H1 (cell line): ENCODE results near the gene LHFPL6. TPM values are rescaled to one million over a fixed set of nuclear protein-coding genes. Genes with fewer than 3 reads are reported as not detected.

ENCODE experiments used
- ATF3 ChIP-seq: IDR thresholded peaks from 2 replicates; pipeline ENCODE4 v1.6.1; 2011; ENCODE audit warnings: low read depth, mild to moderate bottlenecking, low read length; ENCODE audit not compliant: insufficient read depth
- CHD1 ChIP-seq: IDR thresholded peaks from 2 replicates; pipeline ENCODE4 v1.6.1; 2012; ENCODE audit warnings: low read depth, low read length, improper control_type of control experiment
- CREB1 ChIP-seq: IDR thresholded peaks from 2 replicates; pipeline ENCODE4 v1.6.1; 2012; ENCODE audit warnings: inconsistent platforms
- HDAC6 ChIP-seq: IDR thresholded peaks from one replicate; pipeline ENCODE4 v1.7.1; 2012; ENCODE audit warnings: low read depth, mild to moderate bottlenecking, inconsistent platforms, low read length, moderate library complexity
- MAFK ChIP-seq: IDR thresholded peaks from 2 replicates; pipeline ENCODE4 v1.6.1; 2012; ENCODE audit warnings: low read depth, mild to moderate bottlenecking, improper control_type of control experiment, low read length
- NANOG ChIP-seq: IDR thresholded peaks from 2 replicates; pipeline ENCODE4 v1.6.1; 2011; ENCODE audit warnings: low read length, low read depth, mild to moderate bottlenecking, inconsistent platforms; ENCODE audit not compliant: insufficient read depth, poor library complexity, severe bottlenecking
- SIRT6 ChIP-seq: IDR thresholded peaks from one replicate; pipeline ENCODE4 v1.7.1; 2012; ENCODE audit warnings: low read length, inconsistent platforms
- TEAD4 ChIP-seq: IDR thresholded peaks from 2 replicates; pipeline ENCODE4 v1.6.1; 2012; ENCODE audit warnings: low read depth, low read length, inconsistent platforms, mixed read lengths
- polyA plus RNA-seq, 7 experiments: library from polyadenylated mRNA; depleted of rRNA in 3 of 7; stranded (reverse) in 5 of 7; unstranded in 2 of 7; fragments of >200 nt in 5 of 7; fragments of 200-250 nt in 2 of 7; gene quantifications; 1 replicate in 5 of 7; 2 replicates in 1 of 7; 4 replicates in 1 of 7; pipeline versions ENCODE4 v1.2.1 to v1.2.3, GENCODE V29; 2011 to 2013; ENCODE audit warnings: missing spikeins in 2 of 7, mixed read lengths in 2 of 7
- total RNA-seq: library from RNA; stranded (reverse); fragmentation: NEBNext Ultra II Directional; extraction: Animal tissue kit (Norgen Biotek cat#: 25700); gene quantifications from 2 replicates; pipeline ENCODE4 v1.2.1, GENCODE V29; 2021
- TF ChIP-seq, protein P1 (sequence below): fragments of 300-600 bp; sonication (generic); IDR thresholded peaks from 2 replicates; pipeline ENCODE4 v1.7.1; 2012; ENCODE audit warnings: low read length, moderate library complexity, mild to moderate bottlenecking, inconsistent platforms; ENCODE audit not compliant: insufficient replicate concordance

Gene LHFPL6
- total and polyA plus RNA-seq, 2 of the 8 experiments (the other 6 are each of a cell fraction or from before 2014, with no cell fraction given): 7.6 to 17.0 TPM

- TF ChIP-seq, protein P1, sequence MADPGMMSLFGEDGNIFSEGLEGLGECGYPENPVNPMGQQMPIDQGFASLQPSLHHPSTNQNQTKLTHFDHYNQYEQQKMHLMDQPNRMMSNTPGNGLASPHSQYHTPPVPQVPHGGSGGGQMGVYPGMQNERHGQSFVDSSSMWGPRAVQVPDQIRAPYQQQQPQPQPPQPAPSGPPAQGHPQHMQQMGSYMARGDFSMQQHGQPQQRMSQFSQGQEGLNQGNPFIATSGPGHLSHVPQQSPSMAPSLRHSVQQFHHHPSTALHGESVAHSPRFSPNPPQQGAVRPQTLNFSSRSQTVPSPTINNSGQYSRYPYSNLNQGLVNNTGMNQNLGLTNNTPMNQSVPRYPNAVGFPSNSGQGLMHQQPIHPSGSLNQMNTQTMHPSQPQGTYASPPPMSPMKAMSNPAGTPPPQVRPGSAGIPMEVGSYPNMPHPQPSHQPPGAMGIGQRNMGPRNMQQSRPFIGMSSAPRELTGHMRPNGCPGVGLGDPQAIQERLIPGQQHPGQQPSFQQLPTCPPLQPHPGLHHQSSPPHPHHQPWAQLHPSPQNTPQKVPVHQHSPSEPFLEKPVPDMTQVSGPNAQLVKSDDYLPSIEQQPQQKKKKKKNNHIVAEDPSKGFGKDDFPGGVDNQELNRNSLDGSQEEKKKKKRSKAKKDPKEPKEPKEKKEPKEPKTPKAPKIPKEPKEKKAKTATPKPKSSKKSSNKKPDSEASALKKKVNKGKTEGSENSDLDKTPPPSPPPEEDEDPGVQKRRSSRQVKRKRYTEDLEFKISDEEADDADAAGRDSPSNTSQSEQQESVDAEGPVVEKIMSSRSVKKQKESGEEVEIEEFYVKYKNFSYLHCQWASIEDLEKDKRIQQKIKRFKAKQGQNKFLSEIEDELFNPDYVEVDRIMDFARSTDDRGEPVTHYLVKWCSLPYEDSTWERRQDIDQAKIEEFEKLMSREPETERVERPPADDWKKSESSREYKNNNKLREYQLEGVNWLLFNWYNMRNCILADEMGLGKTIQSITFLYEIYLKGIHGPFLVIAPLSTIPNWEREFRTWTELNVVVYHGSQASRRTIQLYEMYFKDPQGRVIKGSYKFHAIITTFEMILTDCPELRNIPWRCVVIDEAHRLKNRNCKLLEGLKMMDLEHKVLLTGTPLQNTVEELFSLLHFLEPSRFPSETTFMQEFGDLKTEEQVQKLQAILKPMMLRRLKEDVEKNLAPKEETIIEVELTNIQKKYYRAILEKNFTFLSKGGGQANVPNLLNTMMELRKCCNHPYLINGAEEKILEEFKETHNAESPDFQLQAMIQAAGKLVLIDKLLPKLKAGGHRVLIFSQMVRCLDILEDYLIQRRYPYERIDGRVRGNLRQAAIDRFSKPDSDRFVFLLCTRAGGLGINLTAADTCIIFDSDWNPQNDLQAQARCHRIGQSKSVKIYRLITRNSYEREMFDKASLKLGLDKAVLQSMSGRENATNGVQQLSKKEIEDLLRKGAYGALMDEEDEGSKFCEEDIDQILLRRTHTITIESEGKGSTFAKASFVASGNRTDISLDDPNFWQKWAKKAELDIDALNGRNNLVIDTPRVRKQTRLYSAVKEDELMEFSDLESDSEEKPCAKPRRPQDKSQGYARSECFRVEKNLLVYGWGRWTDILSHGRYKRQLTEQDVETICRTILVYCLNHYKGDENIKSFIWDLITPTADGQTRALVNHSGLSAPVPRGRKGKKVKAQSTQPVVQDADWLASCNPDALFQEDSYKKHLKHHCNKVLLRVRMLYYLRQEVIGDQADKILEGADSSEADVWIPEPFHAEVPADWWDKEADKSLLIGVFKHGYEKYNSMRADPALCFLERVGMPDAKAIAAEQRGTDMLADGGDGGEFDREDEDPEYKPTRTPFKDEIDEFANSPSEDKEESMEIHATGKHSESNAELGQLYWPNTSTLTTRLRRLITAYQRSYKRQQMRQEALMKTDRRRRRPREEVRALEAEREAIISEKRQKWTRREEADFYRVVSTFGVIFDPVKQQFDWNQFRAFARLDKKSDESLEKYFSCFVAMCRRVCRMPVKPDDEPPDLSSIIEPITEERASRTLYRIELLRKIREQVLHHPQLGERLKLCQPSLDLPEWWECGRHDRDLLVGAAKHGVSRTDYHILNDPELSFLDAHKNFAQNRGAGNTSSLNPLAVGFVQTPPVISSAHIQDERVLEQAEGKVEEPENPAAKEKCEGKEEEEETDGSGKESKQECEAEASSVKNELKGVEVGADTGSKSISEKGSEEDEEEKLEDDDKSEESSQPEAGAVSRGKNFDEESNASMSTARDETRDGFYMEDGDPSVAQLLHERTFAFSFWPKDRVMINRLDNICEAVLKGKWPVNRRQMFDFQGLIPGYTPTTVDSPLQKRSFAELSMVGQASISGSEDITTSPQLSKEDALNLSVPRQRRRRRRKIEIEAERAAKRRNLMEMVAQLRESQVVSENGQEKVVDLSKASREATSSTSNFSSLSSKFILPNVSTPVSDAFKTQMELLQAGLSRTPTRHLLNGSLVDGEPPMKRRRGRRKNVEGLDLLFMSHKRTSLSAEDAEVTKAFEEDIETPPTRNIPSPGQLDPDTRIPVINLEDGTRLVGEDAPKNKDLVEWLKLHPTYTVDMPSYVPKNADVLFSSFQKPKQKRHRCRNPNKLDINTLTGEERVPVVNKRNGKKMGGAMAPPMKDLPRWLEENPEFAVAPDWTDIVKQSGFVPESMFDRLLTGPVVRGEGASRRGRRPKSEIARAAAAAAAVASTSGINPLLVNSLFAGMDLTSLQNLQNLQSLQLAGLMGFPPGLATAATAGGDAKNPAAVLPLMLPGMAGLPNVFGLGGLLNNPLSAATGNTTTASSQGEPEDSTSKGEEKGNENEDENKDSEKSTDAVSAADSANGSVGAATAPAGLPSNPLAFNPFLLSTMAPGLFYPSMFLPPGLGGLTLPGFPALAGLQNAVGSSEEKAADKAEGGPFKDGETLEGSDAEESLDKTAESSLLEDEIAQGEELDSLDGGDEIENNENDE: no peak
- TF ChIP-seq HDAC6 (no peak), SIRT6 (no peak), CREB1 (no peak), CHD1 (no peak), TEAD4 (no peak), NANOG (no peak), ATF3 (no peak), MAFK (no peak)
Measured at GRCh38 chr13:39580881-39581575, 22.0 kb downstream of the LHFPL6 start (continued).
